GM18498 (cell line): ENCODE results near the gene PGPEP1.
A peak's percentile ranks its signal among the peaks of the same experiment; 100 is the strongest.
"Not testable (repeated sequence)": the region's sequence is repeated elsewhere in the genome, so short reads cannot be mapped to it uniquely, and the experiment has no call there.

ENCODE experiments used
- ATAC-seq: cut with Tn5 transposase; IDR thresholded peaks from one replicate; pipeline ENCODE4 v1.9.1; 2021; ENCODE audit warnings: mild to moderate bottlenecking, moderate library complexity; ENCODE audit not compliant: unreplicated experiment

The PGPEP1 gene

DNA sequence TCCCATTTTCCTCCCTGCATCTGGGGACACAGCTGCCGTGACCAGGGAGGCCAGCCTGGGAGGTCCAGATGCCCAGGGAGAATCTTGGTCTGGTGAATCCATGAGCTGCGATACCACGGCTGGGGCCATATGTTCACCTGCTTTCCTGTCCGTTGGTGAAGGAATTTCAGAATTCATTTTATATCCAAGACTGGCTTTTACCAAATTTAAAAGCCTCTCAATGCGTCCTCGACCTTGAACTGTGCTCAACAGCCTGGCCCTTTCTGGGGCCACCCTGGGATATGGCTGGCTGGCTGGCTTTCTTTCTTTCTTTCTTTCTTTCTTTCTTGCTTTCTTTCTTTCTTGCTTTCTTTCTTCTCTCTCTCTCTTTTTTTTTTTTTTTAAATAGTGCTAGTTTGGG is 23.4 kb downstream of the PGPEP1 start:
- no peak for ATAC-seq

DNA sequence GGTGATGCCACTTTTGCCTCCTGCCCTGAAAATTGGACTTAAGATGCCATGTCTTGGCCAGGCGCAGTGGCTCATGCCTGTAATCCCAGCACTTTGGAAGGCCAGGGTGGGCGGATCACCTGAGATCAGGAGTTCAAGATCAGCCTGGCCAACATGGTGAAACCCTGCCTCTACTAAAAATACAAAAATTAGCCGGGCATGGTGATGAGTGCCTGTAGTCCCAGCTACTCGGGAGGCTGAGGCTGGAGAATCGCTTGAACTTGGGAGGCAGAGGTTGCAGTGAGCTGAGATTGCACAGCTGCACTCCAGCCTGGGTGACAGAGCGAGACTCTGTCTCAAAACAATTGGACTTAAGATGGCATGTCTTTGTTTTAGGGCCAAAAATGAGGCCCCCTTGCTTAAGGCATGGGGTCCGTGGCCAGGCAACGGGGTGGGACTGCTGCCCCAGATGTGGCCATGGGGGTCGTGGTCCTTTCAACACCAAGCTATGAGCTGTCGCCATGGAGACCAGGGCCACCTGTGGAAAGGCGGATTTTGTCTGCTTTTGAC is 24.0 kb downstream of the PGPEP1 start:
- ATAC-seq: not testable (repeated sequence)

- ATAC-seq: no peak
Measured at GRCh38 chr19:18364826-18365528, 24.6 kb downstream of the PGPEP1 start.

DNA sequence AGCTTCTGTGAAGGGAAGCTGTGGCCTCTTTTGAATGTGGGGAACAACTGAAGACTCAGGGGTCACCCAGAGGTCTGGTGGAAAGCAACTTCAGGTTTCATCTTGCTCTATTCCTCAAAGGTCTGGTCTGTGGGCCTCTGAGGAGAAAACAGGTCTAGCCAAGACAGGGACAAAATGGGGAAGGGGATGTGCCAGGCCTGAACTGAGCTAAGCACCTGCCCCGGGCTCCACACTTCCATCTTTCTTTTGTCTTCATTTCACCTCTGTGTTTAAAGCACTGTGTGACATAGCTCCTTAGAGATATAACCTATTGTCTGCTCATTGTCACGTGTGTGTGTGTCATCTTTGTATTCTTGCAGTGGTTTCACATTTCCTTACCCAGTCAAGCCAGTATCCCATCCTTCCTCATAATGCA is 25.6 kb downstream of the PGPEP1 start:
- no peak for ATAC-seq

DNA sequence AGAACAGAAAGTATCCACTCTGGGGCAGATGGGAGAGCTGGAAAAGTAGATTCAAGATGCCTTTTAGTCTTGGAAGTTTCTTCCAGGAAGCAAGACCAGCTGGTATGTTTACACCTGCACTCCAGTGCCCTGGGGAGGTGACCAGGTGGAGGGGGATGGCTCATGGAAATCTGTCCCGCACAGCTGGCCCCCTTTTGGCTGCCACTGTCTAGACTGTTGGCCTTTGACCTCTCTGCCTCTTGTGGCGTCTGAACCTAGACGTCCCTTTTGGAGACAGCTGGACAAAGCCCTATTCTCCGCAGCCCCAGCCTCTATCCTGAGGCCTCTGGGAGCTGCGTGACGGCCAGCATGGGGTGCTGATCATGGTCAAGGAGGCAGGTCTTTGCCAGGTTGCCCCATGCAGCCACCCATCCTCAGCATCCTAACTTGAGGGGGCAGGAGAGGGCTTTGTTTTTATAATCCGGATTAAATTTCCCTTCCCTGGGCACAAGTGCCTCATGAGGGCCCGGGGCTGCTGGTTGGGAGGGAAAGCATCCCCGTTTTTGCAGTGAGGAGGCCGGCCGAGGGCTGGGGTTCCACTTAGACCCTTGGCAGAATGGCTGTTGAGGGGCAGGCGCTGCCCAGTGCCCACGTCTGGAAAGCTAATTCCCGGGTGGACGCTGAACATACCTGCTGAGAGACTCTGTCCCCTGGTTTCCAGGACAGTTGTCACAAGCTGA is 28.3 kb downstream of the PGPEP1 start:
- no peak for ATAC-seq

DNA sequence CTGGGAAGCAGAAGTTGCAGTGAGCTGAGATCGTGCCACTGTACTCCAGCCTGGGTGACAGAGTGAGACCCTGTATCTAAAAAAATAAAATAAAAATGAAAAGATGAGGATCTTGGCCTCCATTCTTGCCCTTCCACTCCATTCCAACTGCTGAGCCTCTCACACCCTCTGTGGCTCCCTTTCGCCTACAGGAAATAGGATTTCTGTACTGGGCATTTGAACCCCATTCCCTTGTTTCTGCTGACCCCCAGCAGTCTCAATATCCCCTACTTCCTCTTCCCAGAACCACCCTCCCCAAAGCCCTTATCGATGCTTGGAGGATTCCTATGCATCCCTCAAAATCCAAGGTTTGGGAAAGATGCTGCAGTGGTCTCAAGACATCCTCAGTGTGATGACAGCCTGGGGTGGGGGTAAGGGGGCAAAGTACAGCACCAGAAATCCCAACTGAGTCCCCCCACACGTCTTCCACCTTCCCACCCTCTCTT is 33.1 kb downstream of the PGPEP1 start:
- no peak for ATAC-seq

- peak; percentile 89 for ATAC-seq
Measured at GRCh38 chr19:18373892-18374629, 33.7 kb downstream of the PGPEP1 start.

- ATAC-seq: no peak
Measured at GRCh38 chr19:18377026-18377425, 36.6 kb downstream of the PGPEP1 start.

DNA sequence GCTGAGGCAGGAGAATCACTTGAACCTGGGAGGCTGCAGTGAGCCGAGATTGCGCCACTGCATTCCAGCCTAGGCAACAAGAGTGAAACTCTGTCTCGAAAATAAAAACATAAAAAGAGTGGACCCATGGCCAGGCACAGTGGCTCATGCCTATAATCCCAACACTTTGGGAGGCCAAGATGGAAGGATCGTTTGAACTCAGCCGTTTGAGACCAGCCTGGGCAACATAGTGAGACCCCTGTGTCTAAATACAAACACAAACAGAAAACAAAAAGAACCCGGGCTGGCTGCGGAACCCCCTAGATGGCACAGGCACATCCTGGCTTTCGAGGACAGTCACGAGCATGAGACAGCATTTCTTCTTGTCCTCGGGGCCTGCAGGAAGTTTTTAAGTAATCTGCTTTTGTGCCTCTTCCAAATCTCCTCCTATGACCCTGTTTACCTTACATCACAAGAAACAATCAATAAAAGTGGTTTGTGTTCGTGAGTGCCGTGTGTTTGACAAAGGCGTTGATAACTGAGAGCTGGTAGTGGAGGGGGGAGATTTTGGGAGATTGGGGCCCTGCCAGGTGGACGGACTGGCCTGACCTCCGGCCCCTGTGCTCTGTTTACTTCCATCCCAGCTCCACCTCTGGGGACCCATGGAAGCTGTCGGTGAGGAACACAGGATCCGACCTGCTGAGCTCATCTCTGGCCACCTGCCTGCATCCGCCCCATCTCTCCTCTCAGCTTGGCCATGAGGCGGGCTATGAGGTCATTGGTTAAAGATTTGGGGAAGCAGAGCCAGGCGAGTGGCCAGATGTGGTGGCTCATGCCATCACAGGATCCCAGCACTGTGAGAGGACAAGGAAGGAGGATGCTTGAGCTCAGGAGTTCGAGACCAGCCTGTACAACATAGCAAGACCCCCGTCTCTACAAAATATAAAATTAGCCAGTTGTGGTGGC is 39.7 kb downstream of the PGPEP1 start:
- no peak for ATAC-seq

DNA sequence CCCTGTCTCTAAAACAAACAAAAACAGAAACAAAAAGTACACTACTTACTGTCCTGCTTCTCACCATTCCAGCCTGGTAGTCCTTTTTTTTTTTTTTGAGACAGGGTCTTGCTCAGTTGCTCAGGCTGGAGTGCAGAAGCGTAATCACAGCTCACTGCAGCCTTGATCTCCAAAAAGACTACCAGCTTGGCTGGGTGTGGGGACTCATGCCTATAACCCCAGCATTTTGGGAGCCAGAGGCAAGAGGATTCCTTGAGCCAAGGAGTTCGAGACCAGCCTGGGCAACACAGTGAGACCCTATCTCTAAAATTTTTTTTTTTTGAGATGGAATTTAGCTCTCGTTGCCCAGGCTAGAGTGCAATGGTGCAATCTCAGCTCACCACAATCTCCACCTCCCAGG is 40.4 kb downstream of the PGPEP1 start:
- no peak for ATAC-seq

DNA sequence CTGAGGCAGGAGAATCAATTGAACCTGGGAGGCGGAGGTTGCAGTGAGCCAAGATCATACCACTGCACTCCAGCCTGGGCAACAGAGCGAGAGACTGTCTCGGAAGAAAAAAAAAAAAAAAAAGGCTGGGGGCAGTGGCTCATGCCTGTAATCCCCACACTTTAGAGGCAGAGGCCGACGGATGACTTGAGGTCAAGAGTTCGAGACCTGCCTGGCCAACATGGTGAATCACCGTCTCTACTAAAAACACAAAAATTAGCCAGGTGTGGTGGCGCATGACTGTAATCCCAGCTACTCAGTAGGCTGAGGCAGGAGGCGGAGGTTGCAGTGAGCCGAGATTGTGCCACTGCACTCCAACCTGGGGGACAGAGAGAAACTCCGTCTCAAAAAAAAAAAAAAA is 43.2 kb downstream of the PGPEP1 start:
- not testable (repeated sequence) for ATAC-seq

- no peak for ATAC-seq
Measured at GRCh38 chr19:18384775-18385174, 44.4 kb downstream of the PGPEP1 start.

GRCh38 chr19:18385359-18385674 is 44.9 kb downstream of the PGPEP1 start:
- no peak for ATAC-seq

- no peak for ATAC-seq
Measured at GRCh38 chr19:18385675-18386542, 45.5 kb downstream of the PGPEP1 start, which contains the start of gene GDF15. TSS of gene GDF15 (plus strand) at chr19:18386158. CDS start at chr19:18386190, 32 bp downstream.

- no peak for ATAC-seq
Measured at GRCh38 chr19:18386543-18387271, 46.3 kb downstream of the PGPEP1 start.

- peak; percentile 75 for ATAC-seq
Measured at GRCh38 chr19:18388100-18388959, 47.9 kb downstream of the PGPEP1 start.

DNA sequence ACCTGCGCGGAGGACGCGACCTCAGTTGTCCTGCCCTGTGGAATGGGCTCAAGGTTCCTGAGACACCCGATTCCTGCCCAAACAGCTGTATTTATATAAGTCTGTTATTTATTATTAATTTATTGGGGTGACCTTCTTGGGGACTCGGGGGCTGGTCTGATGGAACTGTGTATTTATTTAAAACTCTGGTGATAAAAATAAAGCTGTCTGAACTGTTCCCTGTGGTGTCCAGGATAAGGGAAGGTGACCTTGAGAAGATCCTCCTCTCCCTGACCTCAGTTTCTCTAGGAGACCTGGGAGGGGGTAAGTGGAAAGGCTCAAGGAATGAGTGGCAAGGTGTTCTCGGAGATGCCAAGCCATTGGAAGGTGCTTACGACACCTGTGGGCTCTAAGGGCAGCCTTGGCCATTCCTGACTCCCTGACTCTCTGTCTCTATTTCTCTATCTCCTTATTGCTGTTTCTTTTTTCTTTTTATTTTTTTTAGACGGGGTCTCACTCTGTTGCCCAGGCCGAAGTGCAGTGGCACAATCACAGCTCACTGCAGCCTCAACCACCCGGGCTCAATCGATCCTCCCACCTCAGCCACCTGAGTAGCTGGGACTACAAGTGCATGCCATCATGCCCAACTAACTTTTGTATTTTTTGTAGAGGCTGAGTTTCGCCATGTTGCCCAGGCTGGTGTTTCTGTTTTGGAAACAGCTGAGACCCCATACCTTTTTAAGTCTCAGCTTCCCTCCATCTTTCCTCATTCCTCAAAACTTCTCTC is 48.7 kb downstream of the PGPEP1 start:
- ATAC-seq: no peak
